CD4-positive, alpha-beta memory T cell (primary cell): ENCODE results near the gene TAPT1. TPM values are rescaled to one million over a fixed set of nuclear protein-coding genes. Genes with fewer than 3 reads are reported as not detected.

Experiments used
- CTCF ChIA-PET: fragments of 350-600 bp; sonication (Branson Sonifier 250); formaldehyde crosslinking; loops from one replicate; lab custom pipeline; 2021; ENCODE audit warnings: inconsistent platforms; ENCODE audit not compliant: partially characterized antibody; lab: Charles Lee
- POLR2A ChIA-PET: fragments of 350-600 bp; sonication (Branson Sonifier 250); formaldehyde crosslinking; loops from one replicate; lab custom pipeline; 2021; ENCODE audit not compliant: partially characterized antibody; lab: Charles Lee
- DNase-seq, 5 donors: peaks; one replicate each; pipeline versions ENCODE4 v3.0.0 to v3.0.0-alpha.2; 2020 to 2022; ENCODE audit warnings: mixed read lengths in 1 of 5
- H3K27ac ChIP-seq: one replicate; pipeline ENCODE4 v1.7.0; 2013; ENCODE audit warnings: low read depth, low read length
- H3K27me3 ChIP-seq: 2 replicates; pipeline ENCODE4 v1.7.0; 2013; ENCODE audit warnings: mild to moderate bottlenecking, low read length, moderate library complexity; ENCODE audit not compliant: insufficient read depth
- H3K36me3 ChIP-seq: 2 replicates; pipeline ENCODE4 v1.7.0; 2013; ENCODE audit warnings: mild to moderate bottlenecking, low read length, moderate library complexity; ENCODE audit not compliant: insufficient read depth
- H3K4me1 ChIP-seq: 2 replicates; pipeline ENCODE4 v1.7.0; 2013; ENCODE audit warnings: mild to moderate bottlenecking, low read length, moderate library complexity; ENCODE audit not compliant: insufficient read depth
- H3K4me3 ChIP-seq, 2 donors: one replicate each; pipeline ENCODE4 v1.7.0; 2013; ENCODE audit warnings: low read length in 2 of 2, mild to moderate bottlenecking in 1 of 2
- H3K9me3 ChIP-seq, 2 donors: one replicate each; pipeline ENCODE4 v1.7.0; 2013; ENCODE audit warnings: low read length in 2 of 2, control low read depth in 1 of 2; ENCODE audit not compliant: control insufficient read depth in 1 of 2
- H3K27ac Mint-ChIP-seq, 7 donors: one replicate each; pipeline ENCODE4 v1.8.0; 2020 to 2021; ENCODE audit warnings: mixed read lengths in 7 of 7, mild to moderate bottlenecking in 6 of 7, inconsistent platforms in 3 of 7, moderate library complexity in 3 of 7
- H3K27me3 Mint-ChIP-seq, 2 donors: one replicate each; pipeline ENCODE4 v1.8.0; 2020 to 2021; ENCODE audit warnings: mixed read lengths in 2 of 2
- H3K36me3 Mint-ChIP-seq, 2 donors: one replicate each; pipeline ENCODE4 v1.8.0; 2020 to 2021; ENCODE audit warnings: mixed read lengths in 2 of 2, inconsistent platforms in 1 of 2, mild to moderate bottlenecking in 1 of 2
- H3K4me1 Mint-ChIP-seq, 4 donors: one replicate each; pipeline ENCODE4 v1.8.0; 2020 to 2021; ENCODE audit warnings: mixed read lengths in 4 of 4, mild to moderate bottlenecking in 1 of 4
- H3K4me3 Mint-ChIP-seq, 8 donors: one replicate each; pipeline ENCODE4 v1.8.0; 2020 to 2021; ENCODE audit warnings: mixed read lengths in 8 of 8, mild to moderate bottlenecking in 7 of 8, moderate library complexity in 6 of 8, inconsistent platforms in 3 of 8
- H3K9me3 Mint-ChIP-seq, 8 donors: one replicate each; pipeline ENCODE4 v1.8.0; 2020 to 2021; ENCODE audit warnings: mixed read lengths in 8 of 8, mild to moderate bottlenecking in 5 of 8, inconsistent platforms in 3 of 8, moderate library complexity in 1 of 8
- intact Hi-C: fragments of 100-400 bp; cut with micrococcal nuclease; formaldehyde crosslinking; loops from one replicate; pipeline ENCODE4 v1.15.1; 2023
- polyA plus RNA-seq, 2 donors: library from polyadenylated mRNA; unstranded; fragments of 300-500 nt; fragmentation: Illumina TruSeq; gene quantifications; one replicate each; pipeline ENCODE4 v1.2.3, GENCODE V29; 2021
- total RNA-seq, 2 experiments: library from RNA; stranded (reverse); gene quantifications; one replicate each; pipeline ENCODE4 v1.2.3, GENCODE V29; 2021

TAPT1 gene
- total and polyA plus RNA-seq, 4 experiments from 2014 or later, result 27.0 to 57.5 (median 41.1) TPM

GRCh38 chr4:16248605-16249004 lies 22.3 kb upstream of the TAPT1 start:
- POLR2A ChIA-PET, result no interaction called here
- Histone ChIP-seq H3K4me1 (no peaks in the 10 kb centered on the region), H3K27me3 (no peaks in the 10 kb centered on the region), H3K4me3 (no peak overlapping the region), H3K9me3 (no peaks in the 10 kb centered on the region), H3K36me3 (no peaks in the 10 kb centered on the region), H3K27ac (no peak overlapping the region)
- Mint-ChIP-seq H3K27me3 (no peaks in the 10 kb centered on the region), H3K4me1 (no peaks in the 10 kb centered on the region), H3K9me3 (peaks cover 0 to 2% (median 0%) of the 10 kb centered on the region in 8 donors), H3K4me3 (no peak overlapping the region), H3K27ac (no peak overlapping the region), H3K36me3 (peaks cover 12 to 51% of the 10 kb centered on the region in 2 donors)
- DNase-seq, result no peak
- intact Hi-C loops, result no loop called here
- CTCF ChIA-PET, result interaction anchor here (1.2 kb wide), 1 partner anchor 16 kb away, joined by 4 read pairs; no protein-coding TSS in a partner anchor

GRCh38 chr4:16245241-16245640 lies 19.0 kb upstream of the TAPT1 start:
- DNase-seq, result no peak
- intact Hi-C loops, result no loop called here
- Mint-ChIP-seq H3K27me3 (no peaks in the 10 kb centered on the region), H3K9me3 (peaks cover 0 to 2% (median 0%) of the 10 kb centered on the region in 8 donors), H3K27ac (no peak overlapping the region), H3K4me1 (peaks cover 0 to 2% (median 0%) of the 10 kb centered on the region in 4 donors), H3K4me3 (no peak overlapping the region), H3K36me3 (peaks cover 5 to 46% of the 10 kb centered on the region in 2 donors)
- Histone ChIP-seq H3K4me3 (no peak overlapping the region), H3K27ac (no peak overlapping the region), H3K27me3 (no peaks in the 10 kb centered on the region), H3K9me3 (no peaks in the 10 kb centered on the region), H3K4me1 (no peaks in the 10 kb centered on the region), H3K36me3 (no peaks in the 10 kb centered on the region)
- POLR2A ChIA-PET, result no interaction called here
- CTCF ChIA-PET, result no interaction called here

- no peak overlapping the region for H3K27ac Mint-ChIP-seq
- intact Hi-C loops, result no loop called here
- H3K27me3 ChIP-seq, result no peaks in the 10 kb centered on the region
- no peaks in the 10 kb centered on the region for H3K4me1 ChIP-seq
- DNase-seq, result no peak
- ChIA-PET CTCF (no interaction called here), POLR2A (interaction anchor here (0.5 kb wide), 1 partner anchor 15 kb away, joined by 4 read pairs; no protein-coding TSS in a partner anchor)
- peaks cover 5 to 38% of the 10 kb centered on the region in 2 donors for H3K36me3 Mint-ChIP-seq
- peaks cover 0 to 2% (median 0%) of the 10 kb centered on the region in 4 donors for H3K4me1 Mint-ChIP-seq
- H3K9me3 Mint-ChIP-seq, result no peaks in the 10 kb centered on the region
- no peaks in the 10 kb centered on the region for H3K36me3 ChIP-seq
- no peaks in the 10 kb centered on the region for H3K9me3 ChIP-seq
- H3K27me3 Mint-ChIP-seq, result peaks cover 0 to 2% of the 10 kb centered on the region in 2 donors
- no peak overlapping the region for H3K4me3 Mint-ChIP-seq
- no peak overlapping the region for H3K27ac ChIP-seq
- no peak overlapping the region for H3K4me3 ChIP-seq
These were observed 17.0 kb upstream of the TAPT1 start for GRCh38 chr4:16243285-16243684.

GRCh38 chr4:16240300-16240699 lies 14.0 kb upstream of the TAPT1 start:
- peaks cover 0 to 3% of the 10 kb centered on the region in 2 donors for H3K27me3 Mint-ChIP-seq
- intact Hi-C loops, result no loop called here
- no peak overlapping the region for H3K4me3 ChIP-seq
- no peak overlapping the region for H3K27ac ChIP-seq
- no peaks in the 10 kb centered on the region for H3K36me3 ChIP-seq
- H3K36me3 Mint-ChIP-seq, result peaks cover 2 to 22% of the 10 kb centered on the region in 2 donors
- no peaks in the 10 kb centered on the region for H3K9me3 Mint-ChIP-seq
- H3K27me3 ChIP-seq, result no peaks in the 10 kb centered on the region
- no peaks in the 10 kb centered on the region for H3K9me3 ChIP-seq
- peaks cover 0 to 2% (median 0%) of the 10 kb centered on the region in 4 donors for H3K4me1 Mint-ChIP-seq
- ChIA-PET POLR2A (no interaction called here), CTCF (no interaction called here)
- no peak overlapping the region for H3K4me3 Mint-ChIP-seq
- DNase-seq, result no peak
- no peaks in the 10 kb centered on the region for H3K4me1 ChIP-seq
- H3K27ac Mint-ChIP-seq, result no peak overlapping the region

- POLR2A ChIA-PET, result no interaction called here
- intact Hi-C loops, result no loop called here
These were observed 12.8 kb upstream of the TAPT1 start for GRCh38 chr4:16239086-16239485.

GRCh38 chr4:16238327-16238726 lies 12.1 kb upstream of the TAPT1 start:
- Histone ChIP-seq H3K27ac (no peak overlapping the region), H3K27me3 (no peaks in the 10 kb centered on the region), H3K36me3 (no peaks in the 10 kb centered on the region), H3K4me3 (no peak overlapping the region), H3K4me1 (no peaks in the 10 kb centered on the region), H3K9me3 (no peaks in the 10 kb centered on the region)
- intact Hi-C loops, result no loop called here
- Mint-ChIP-seq H3K4me3 (no peak overlapping the region), H3K36me3 (peaks cover 2 to 12% of the 10 kb centered on the region in 2 donors), H3K27me3 (peaks cover 0 to 3% of the 10 kb centered on the region in 2 donors), H3K27ac (no peak overlapping the region), H3K9me3 (no peaks in the 10 kb centered on the region), H3K4me1 (peaks cover 0 to 2% (median 0%) of the 10 kb centered on the region in 4 donors)
- DNase-seq, result no peak
- CTCF ChIA-PET, result interaction anchor here (1.4 kb wide), 1 partner anchor 33 kb away, joined by 3 read pairs; no protein-coding TSS in a partner anchor
- POLR2A ChIA-PET, result no interaction called here

More at GRCh38 chr4:16239086-16239485, 12.8 kb upstream of the TAPT1 start:
- H3K4me3 ChIP-seq, result no peak overlapping the region
- peaks cover 0 to 3% of the 10 kb centered on the region in 2 donors for H3K27me3 Mint-ChIP-seq
- no peaks in the 10 kb centered on the region for H3K36me3 ChIP-seq
- no peak for DNase-seq
- no peaks in the 10 kb centered on the region for H3K9me3 ChIP-seq
- no peak overlapping the region for H3K27ac Mint-ChIP-seq
- H3K4me1 ChIP-seq, result no peaks in the 10 kb centered on the region
- H3K4me3 Mint-ChIP-seq, result no peak overlapping the region
- CTCF ChIA-PET, result interaction anchor here (0.6 to 1.4 kb wide), 2 partner anchors 33 to 1300 kb away, joined by 3 to 4 read pairs; no protein-coding TSS in a partner anchor
- H3K27ac ChIP-seq, result no peak overlapping the region
- no peaks in the 10 kb centered on the region for H3K27me3 ChIP-seq
- peaks cover 2 to 16% of the 10 kb centered on the region in 2 donors for H3K36me3 Mint-ChIP-seq
- H3K4me1 Mint-ChIP-seq, result peaks cover 0 to 2% (median 0%) of the 10 kb centered on the region in 4 donors
- H3K9me3 Mint-ChIP-seq, result no peaks in the 10 kb centered on the region

- Histone ChIP-seq H3K4me3 (no peak overlapping the region), H3K4me1 (no peaks in the 10 kb centered on the region), H3K27me3 (no peaks in the 10 kb centered on the region), H3K36me3 (no peaks in the 10 kb centered on the region), H3K9me3 (no peaks in the 10 kb centered on the region), H3K27ac (no peak overlapping the region)
- no peak for DNase-seq
- ChIA-PET CTCF (interaction anchor here (1.4 kb wide), 1 partner anchor 32 kb away, joined by 3 read pairs; no protein-coding TSS in a partner anchor), POLR2A (no interaction called here)
- no peaks in the 10 kb centered on the region for H3K9me3 Mint-ChIP-seq
- intact Hi-C loops, result no loop called here
- no peak overlapping the region for H3K4me3 Mint-ChIP-seq
- no peak overlapping the region for H3K27ac Mint-ChIP-seq
- H3K36me3 Mint-ChIP-seq, result peaks cover 2 to 6% of the 10 kb centered on the region in 2 donors
- H3K4me1 Mint-ChIP-seq, result peaks cover 0 to 2% (median 0%) of the 10 kb centered on the region in 4 donors
- H3K27me3 Mint-ChIP-seq, result peaks cover 0 to 3% of the 10 kb centered on the region in 2 donors
These were observed 11.4 kb upstream of the TAPT1 start for GRCh38 chr4:16237715-16238114.
